Brain microvascular endothelial cell (primary cell): ENCODE results near the gene TMEM208.
A peak's percentile ranks its signal among the peaks of the same experiment; 100 is the strongest.

Source experiments
- DNase-seq: peaks from one replicate; pipeline ENCODE4 v3.0.0-alpha.2; 2020
- H3K27ac ChIP-seq: fragments of 250-450 bp; sonication (Bioruptor Pico); 2 replicates; pipeline ENCODE4 v1.5.1; 2020; ENCODE audit warnings: mild to moderate bottlenecking, moderate library complexity
- H3K27me3 ChIP-seq: fragments of 250-450 bp; sonication (Bioruptor Pico); replicated peaks from 2 replicates; pipeline ENCODE4 v1.5.1; 2020; ENCODE audit warnings: mild to moderate bottlenecking
- H3K36me3 ChIP-seq: fragments of 250-450 bp; sonication (Bioruptor Pico); replicated peaks from 2 replicates; pipeline ENCODE4 v1.5.1; 2020; ENCODE audit warnings: mild to moderate bottlenecking
- H3K4me3 ChIP-seq: 2 replicates; pipeline ENCODE4 v1.5.1; 2011; ENCODE audit warnings: low read depth, mild to moderate bottlenecking, control low read depth, low read length, moderate library complexity
- CTCF ChIP-seq: IDR thresholded peaks from 2 replicates; pipeline ENCODE4 v1.5.1; 2011; ENCODE audit warnings: low read depth, mild to moderate bottlenecking, moderate library complexity, low read length, control low read depth, inconsistent platforms; ENCODE audit errors: missing control alignments
- in situ Hi-C: cut with HindIII; loops from 2 replicates; pipeline ENCODE4 v1.10.0; 2017; ENCODE audit warnings: low sequenced_read_pairs, low pct_ligation_motif_present

The TMEM208 gene

GRCh38 chr16:67213197-67214019 lies 13.5 kb upstream of the TMEM208 start:
- in situ Hi-C loops = no loop called here
- Histone ChIP-seq H3K27ac (no peak overlapping the region), H3K4me3 (no peak overlapping the region), H3K36me3 (no peaks in the 10 kb centered on the region), H3K27me3 (no peaks in the 10 kb centered on the region)
- no peak for DNase-seq
- no peak for TF ChIP-seq CTCF

GRCh38 chr16:67215706-67216105 lies 11.2 kb upstream of the TMEM208 start:
- Histone ChIP-seq H3K36me3 (no peaks in the 10 kb centered on the region), H3K27me3 (no peaks in the 10 kb centered on the region), H3K27ac (no peak overlapping the region), H3K4me3 (no peak overlapping the region)
- no peak for TF ChIP-seq CTCF
- in situ Hi-C loops = no loop called here
- no peak for DNase-seq

DNA sequence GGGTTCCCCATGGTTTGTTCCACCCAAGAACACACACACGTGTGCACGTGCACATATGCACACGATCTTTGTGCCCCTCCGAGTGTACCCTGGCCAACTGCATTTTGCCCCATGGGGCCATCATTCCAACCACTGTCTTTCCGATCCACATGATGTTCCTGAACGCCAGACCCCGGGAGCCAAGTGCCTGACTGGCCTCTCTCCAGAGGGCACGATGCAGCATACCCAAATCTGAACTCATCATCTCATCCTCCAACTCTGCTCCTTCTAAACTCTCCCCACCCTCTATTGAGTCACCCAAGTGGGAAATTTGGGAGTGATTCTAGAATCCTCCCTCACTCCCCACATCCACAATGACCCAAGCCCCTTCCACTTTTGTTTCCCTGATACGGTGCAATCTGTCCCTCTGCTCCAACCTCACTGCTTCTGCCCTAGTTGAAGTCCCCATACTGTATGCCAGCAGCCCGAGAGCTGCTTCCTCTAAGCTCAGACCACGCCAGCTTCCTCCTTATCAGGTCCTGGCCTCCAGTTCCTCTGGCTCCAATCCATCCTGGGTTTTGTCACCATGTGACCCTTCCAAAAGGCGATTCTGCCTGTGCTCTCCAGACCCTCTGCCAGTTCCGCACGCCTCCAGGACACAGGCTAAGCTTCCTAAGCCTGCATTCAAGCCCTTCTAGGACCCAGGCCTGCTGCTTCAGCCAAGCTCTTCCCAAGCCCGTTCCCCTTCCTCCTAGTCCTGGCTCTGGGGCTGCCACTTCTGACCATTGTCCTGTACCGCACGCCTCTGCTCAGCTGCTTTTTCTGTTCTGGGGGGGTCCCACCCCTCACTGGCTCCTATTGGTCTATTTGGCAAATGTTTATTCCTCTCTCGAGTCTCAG lies 10.1 kb upstream of the TMEM208 start:
- in situ Hi-C loops = no loop called here
- Histone ChIP-seq H3K4me3 (no peak overlapping the region), H3K36me3 (no peaks in the 10 kb centered on the region)

DNA sequence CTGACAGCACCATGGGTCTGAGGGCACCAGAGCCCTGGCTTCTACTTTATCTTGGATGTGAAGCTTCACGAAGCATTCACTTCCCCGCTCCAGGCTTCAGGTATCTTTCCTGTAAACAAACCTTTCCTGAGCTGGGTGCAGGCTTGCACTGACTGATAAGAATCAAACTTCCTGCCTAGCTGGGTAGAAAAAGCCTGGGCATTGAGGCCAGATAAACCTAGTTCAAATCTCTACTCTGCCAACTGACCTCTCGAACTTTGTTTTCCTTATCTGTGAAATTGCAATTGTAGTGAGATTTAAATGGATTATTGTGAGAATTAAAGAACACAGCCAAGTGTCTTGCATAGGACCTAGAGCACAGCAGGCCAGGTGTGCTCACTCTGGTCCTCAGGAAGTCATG lies 2.9 kb upstream of the TMEM208 start:
- Histone ChIP-seq H3K27me3 (no peaks in the 10 kb centered on the region), H3K4me3 (no peak overlapping the region), H3K36me3 (peaks cover 10% of the 10 kb centered on the region), H3K27ac (no peak overlapping the region)
- in situ Hi-C loops = no loop called here
- no peak for DNase-seq
- no peak for TF ChIP-seq CTCF

More for the DNA sequence above, 10.1 kb upstream of the TMEM208 start:
- Histone ChIP-seq H3K27ac (no peak overlapping the region), H3K27me3 (no peaks in the 10 kb centered on the region)
- no peak for TF ChIP-seq CTCF
- no peak for DNase-seq

GRCh38 chr16:67226295-67226803 lies 581 bp upstream of the TMEM208 start:
- no peaks in the 10 kb centered on the region for H3K27me3 ChIP-seq
- H3K36me3 ChIP-seq = peaks cover 34% of the 10 kb centered on the region
- peak overlapping the region; percentile 77 for H3K27ac ChIP-seq
- no peak for DNase-seq
- in situ Hi-C loops = no loop called here
- H3K4me3 ChIP-seq = peak overlapping the region; percentile 98
- TF ChIP-seq CTCF = no peak
